ENCODE results near the gene KCNQ1.
A peak's percentile ranks its signal among the peaks of the same experiment; 100 is the strongest.

The KCNQ1 gene

GRCh38 chr11:2770761-2771301 is 326.0 kb downstream of the KCNQ1 start:
- no peaks in the 10 kb centered on the region for H3K36me3 ChIP-seq
- no peak overlapping the region for H3K4me3 ChIP-seq (ENCODE audit: low read depth, low read length)
- no peak overlapping the region for H3K27ac ChIP-seq
- no peaks in the 10 kb centered on the region for H3K9me3 ChIP-seq (ENCODE audit: severe bottlenecking)
- peak; percentile 7 for DNase-seq
- no peaks in the 10 kb centered on the region for H3K27me3 ChIP-seq (ENCODE audit: insufficient read depth, low read depth, severe bottlenecking)
- no peak for TF ChIP-seq CTCF (IDR thresholded peaks at IDR 0.05; ENCODE audit: low read depth, low read length)

- no peaks in the 10 kb centered on the region for H3K9me3 ChIP-seq (ENCODE audit: severe bottlenecking)
- H3K27ac ChIP-seq: peak overlapping the region; percentile 60
- H3K36me3 ChIP-seq: no peaks in the 10 kb centered on the region
- no peak overlapping the region for H3K4me3 ChIP-seq (ENCODE audit: low read depth, low read length)
- no peak for TF ChIP-seq CTCF (IDR thresholded peaks at IDR 0.05; ENCODE audit: low read depth, low read length)
- H3K27me3 ChIP-seq (ENCODE audit: insufficient read depth, low read depth, severe bottlenecking): no peaks in the 10 kb centered on the region
- peak; percentile 77 for DNase-seq
These were observed 327.1 kb downstream of the KCNQ1 start for GRCh38 chr11:2771758-2772466.

- DNase-seq: no peak
- TF ChIP-seq CTCF (IDR thresholded peaks at IDR 0.05; ENCODE audit: low read depth, low read length): no peak
- Histone ChIP-seq H3K9me3 (ENCODE audit: severe bottlenecking) (no peaks in the 10 kb centered on the region), H3K36me3 (no peaks in the 10 kb centered on the region), H3K4me3 (ENCODE audit: low read depth, low read length) (no peak overlapping the region), H3K27ac (no peak overlapping the region; the same call in 1 of the 2 replicates), H3K27me3 (ENCODE audit: insufficient read depth, low read depth, severe bottlenecking) (no peaks in the 10 kb centered on the region)
These were observed 327.8 kb downstream of the KCNQ1 start for GRCh38 chr11:2772544-2773031.

GRCh38 chr11:2774173-2775082 is 329.6 kb downstream of the KCNQ1 start:
- no peak for TF ChIP-seq CTCF (IDR thresholded peaks at IDR 0.05; ENCODE audit: low read depth, low read length)
- Histone ChIP-seq H3K27me3 (ENCODE audit: insufficient read depth, low read depth, severe bottlenecking) (no peaks in the 10 kb centered on the region), H3K36me3 (no peaks in the 10 kb centered on the region), H3K4me3 (ENCODE audit: low read depth, low read length) (no peak overlapping the region), H3K27ac (no peak overlapping the region), H3K9me3 (ENCODE audit: severe bottlenecking) (no peaks in the 10 kb centered on the region)
- no peak for DNase-seq

- Histone ChIP-seq H3K27ac (no peak overlapping the region), H3K4me3 (ENCODE audit: low read depth, low read length) (no peak overlapping the region), H3K9me3 (ENCODE audit: severe bottlenecking) (no peaks in the 10 kb centered on the region), H3K36me3 (no peaks in the 10 kb centered on the region), H3K27me3 (ENCODE audit: insufficient read depth, low read depth, severe bottlenecking) (no peaks in the 10 kb centered on the region)
- no peak for TF ChIP-seq CTCF (IDR thresholded peaks at IDR 0.05; ENCODE audit: low read depth, low read length)
- peak; percentile 3 for DNase-seq
These were observed 330.3 kb downstream of the KCNQ1 start for GRCh38 chr11:2775083-2775625.
